Adrenal gland (tissue), 12 donors: ENCODE results near the gene LSM12. TPM values are rescaled to one million over a fixed set of nuclear protein-coding genes. Genes with fewer than 3 reads are reported as not detected.
A peak's percentile ranks its signal among the peaks of the same experiment; 100 is the strongest.

Experiments used
- DNase-seq, 7 donors: peaks; one replicate each; pipeline ENCODE4 v3.0.0-alpha.2; 2019 to 2020
- H3K27ac ChIP-seq, 5 donors: fragments of 200-600 bp; sonication (generic) in 4 of 5; 1 replicate in 3 of 5; 2 replicates in 2 of 5; pipeline versions ENCODE4 v1.5.1 to v1.8.0; 2016 to 2020; ENCODE audit warnings: mild to moderate bottlenecking in 1 of 5
- H3K27me3 ChIP-seq: fragments of 200-600 bp; 2 replicates; pipeline ENCODE4 v1.8.0; 2021
- H3K36me3 ChIP-seq, 2 donors: fragments of 200-600 bp; replicated peaks in 1 of 2; 1 replicate in 1 of 2; 2 replicates in 1 of 2; pipeline versions ENCODE4 v1.5.1 to v1.8.0; 2018 to 2022
- H3K4me1 ChIP-seq, 2 donors: fragments of 200-600 bp; replicated peaks in 1 of 2; 1 replicate in 1 of 2; 2 replicates in 1 of 2; pipeline versions ENCODE4 v1.5.1 to v1.8.0; 2018 to 2021
- H3K4me3 ChIP-seq, 4 donors: fragments of 200-600 bp; sonication (generic) in 3 of 4; one replicate each; pipeline ENCODE4 v1.5.1; 2016 to 2018
- H3K9me3 ChIP-seq, 3 donors: fragments of 200-600 bp; sonication (generic) in 1 of 3; replicated peaks in 1 of 3; 1 replicate in 2 of 3; 2 replicates in 1 of 3; pipeline versions ENCODE4 v1.5.1 to v1.8.0; 2016 to 2021
- CTCF ChIP-seq, 6 experiments: fragments of 450-650 bp in 4 of 6; fragments of 200-600 bp in 2 of 6; sonication (generic) in 1 of 6; IDR thresholded peaks; 1 replicate in 5 of 6; 2 replicates in 1 of 6; pipeline versions ENCODE4 v1.5.1 to v1.8.0; 2016 to 2021; ENCODE audit warnings: antibody characterized with exemption in 6 of 6, mild to moderate bottlenecking in 2 of 6, moderate library complexity in 1 of 6
- POLR2A ChIP-seq, 2 donors: fragments of 450-650 bp; IDR thresholded peaks; one replicate each; pipeline ENCODE4 v1.6.1; 2017; ENCODE audit warnings: antibody characterized with exemption in 2 of 2, mild to moderate bottlenecking in 2 of 2, moderate library complexity in 1 of 2
- WGBS, 4 donors: extraction: QIAGEN DNeasy Blood & Tissue Kit in 2 of 4; methylation state at CpG; one replicate each; pipeline versions ENCODE4 v1.1.5 to v1.1.7; 2013 to 2017; 5-methylcytosine and 5-hydroxymethylcytosine counted together
- intact Hi-C, 2 donors: fragments of 100-400 bp; cut with DNase I; formaldehyde crosslinking; loops; one replicate each; pipeline versions ENCODE4 v1.14.1 to v1.15.0; 2022 to 2023
- polyA plus RNA-seq, 3 donors: library from polyadenylated mRNA; stranded (reverse); fragments of 200-250 nt in 2 of 3; fragments of 350-450 nt in 1 of 3; fragmentation: Illumina TruSeq in 1 of 3; extraction: RNeasy Lipid Tissue Mini Kit (QIAGEN cat#74804) in 1 of 3; gene quantifications; one replicate each; pipeline ENCODE4 v1.2.3, GENCODE V29; 2013 to 2014
- total RNA-seq, 9 donors: library from RNA; depleted of rRNA in 4 of 9; stranded (reverse); fragments of >200 nt in 4 of 9; fragments of 120-200 nt in 1 of 9; fragmentation: NEBNext Ultra II Directional in 1 of 9; extraction: Animal tissue kit (Norgen Biotek cat#: 25700) in 1 of 9; gene quantifications; one replicate each; pipeline versions ENCODE4 v1.1.0 to v1.2.4, GENCODE V29; 2013 to 2023
- donor health status: healthy with polysubstance abuse.
- donor health status: Bipolar disorder and iron deficiency.
- donor health status: DM: yes; HTN: yes; CAD: no.
- donor health status: DM: no; HTN: no; CAD: no.
- donor health status: DM: no; HTN: no; CAD: no.
- donor health status: DM: yes; HTN: yes; CAD: no.

Gene LSM12
- total and polyA plus RNA-seq, 12 donors, result 19.8 to 54.7 (median 37.3) TPM

- WGBS, 4 donors, result 11 to 21% (median 14%) methylated on average over 22 to 52 of the region's 52 CpGs
- Histone ChIP-seq H3K27ac (no peak overlapping the region), H3K36me3 (no peaks in the 10 kb centered on the region), H3K4me1 (peaks cover 0 to 6% of the 10 kb centered on the region in 2 donors), H3K4me3 (peak overlapping the region in 1 of 4 donors; percentile 44), H3K9me3 (no peaks in the 10 kb centered on the region), H3K27me3 (no peaks in the 10 kb centered on the region)
- TF ChIP-seq CTCF (IDR thresholded peaks at IDR 0.05) (peak; percentile 79 to 94 (median 90)), POLR2A (IDR thresholded peaks at IDR 0.05) (no peak)
- peak; percentile 53 to 79 (median 72) for DNase-seq
- intact Hi-C loops, result loop anchor here (2.0 to 10.0 kb wide), 3 partner anchors 50 to 120 kb away; partner anchors contain the start of gene PPY (in 1 of the 2)
Measured at GRCh38 chr17:43994272-43995149, 72.0 kb downstream of the LSM12 start.

GRCh38 chr17:43992641-43993040, 73.8 kb downstream of the LSM12 start:
- Histone ChIP-seq H3K27me3 (no peaks in the 10 kb centered on the region), H3K27ac (no peak overlapping the region), H3K36me3 (no peaks in the 10 kb centered on the region), H3K4me1 (peaks cover 0 to 6% of the 10 kb centered on the region in 2 donors), H3K9me3 (no peaks in the 10 kb centered on the region), H3K4me3 (no peak overlapping the region)
- no peak for DNase-seq
- TF ChIP-seq POLR2A (IDR thresholded peaks at IDR 0.05), result no peak
- TF ChIP-seq CTCF (IDR thresholded peaks at IDR 0.05), result no peak
- WGBS, 4 donors, result 92 to 95% (median 93%) methylated on average over 14 of the region's 14 CpGs
- intact Hi-C loops, result loop anchor here in 1 of 2 donors (10.0 kb wide), 1 partner anchor 118 kb away; no protein-coding TSS in a partner anchor

- intact Hi-C loops, result no loop called here
- no peak for DNase-seq
- Histone ChIP-seq H3K36me3 (no peaks in the 10 kb centered on the region), H3K4me1 (peaks cover 0 to 8% of the 10 kb centered on the region in 2 donors), H3K4me3 (no peak overlapping the region), H3K9me3 (no peaks in the 10 kb centered on the region), H3K27ac (peak overlapping the region in 1 of 5 donors; percentile 62), H3K27me3 (peaks cover 9% of the 10 kb centered on the region)
- 51 to 73% (median 64%) methylated on average over 9 of the region's 9 CpGs for WGBS, 4 donors
- TF ChIP-seq CTCF (IDR thresholded peaks at IDR 0.05) (no peak), POLR2A (IDR thresholded peaks at IDR 0.05) (no peak)
Measured at GRCh38 chr17:43988301-43988700, 78.2 kb downstream of the LSM12 start.

- H3K9me3 ChIP-seq, result no peaks in the 10 kb centered on the region
- DNase-seq, result no peak
- intact Hi-C loops, result no loop called here
- TF ChIP-seq POLR2A (IDR thresholded peaks at IDR 0.05), result no peak
- no peak for TF ChIP-seq CTCF (IDR thresholded peaks at IDR 0.05)
- H3K27ac ChIP-seq, result peak overlapping the region in 1 of 5 donors; percentile 46
- no peak overlapping the region for H3K4me3 ChIP-seq
- no peaks in the 10 kb centered on the region for H3K36me3 ChIP-seq
- peaks cover 14% of the 10 kb centered on the region for H3K27me3 ChIP-seq
- WGBS, 4 donors, result 68 to 79% (median 71%) methylated on average over 10 to 12 of the region's 12 CpGs
- peaks cover 0 to 8% of the 10 kb centered on the region in 2 donors for H3K4me1 ChIP-seq
Measured at GRCh38 chr17:43987131-43988021, 79.1 kb downstream of the LSM12 start.
